GM18517 (cell line): ENCODE data around the gene NDST3.

Experiments used
- ATAC-seq: cut with Tn5 transposase; IDR thresholded peaks from one replicate; pipeline ENCODE4 v1.9.1; 2021; ENCODE audit warnings: mild to moderate bottlenecking, moderate library complexity; ENCODE audit not compliant: unreplicated experiment

The NDST3 gene

DNA sequence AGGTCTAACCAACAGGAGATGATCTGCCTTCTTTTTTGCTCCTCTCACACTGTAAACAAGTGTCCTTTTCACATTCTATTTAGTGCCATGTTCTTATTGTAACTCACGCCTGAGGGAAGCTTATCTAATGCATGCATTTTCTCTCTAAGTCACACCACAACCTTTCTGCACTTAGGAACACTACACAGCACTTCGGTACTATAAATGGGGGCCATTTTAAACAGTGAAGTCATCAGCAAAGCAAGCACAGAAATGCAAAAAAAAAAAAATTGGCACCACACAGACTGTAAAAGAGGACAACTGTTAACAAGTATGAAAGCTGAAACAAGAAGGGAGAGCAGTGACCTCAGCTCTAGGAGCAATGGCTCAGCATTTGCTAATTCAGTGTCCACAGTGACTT lies 273.4 kb downstream of the NDST3 start:
- no peak for ATAC-seq
